T-cell (primary cell): ENCODE measurements around the gene KLB. TPM values are rescaled to one million over a fixed set of nuclear protein-coding genes. Genes with fewer than 3 reads are reported as not detected.
"Not testable (repeated sequence)": the region's sequence is repeated elsewhere in the genome, so short reads cannot be mapped to it uniquely, and the experiment has no call there.

Experiments used
- ATAC-seq, 4 experiments: fragments of 200-7000 bp in 3 of 4; fragments of 150-1000 bp in 1 of 4; cut with Tn5 transposase; replicated peaks in 1 of 4; 1 replicate in 3 of 4; 2 replicates in 1 of 4; pipeline ENCODE4 v1.10.0; 2021; ENCODE audit warnings: moderate library complexity in 3 of 4, mild to moderate bottlenecking in 2 of 4, moderate number of reproducible peaks in 1 of 4
- CTCF ChIA-PET, 2 donors: fragments of 300-600 bp; sonication (Branson Sonifier 250); formaldehyde crosslinking; loops; one replicate each; lab custom pipeline; 2022; ENCODE audit warnings: antibody characterized with exemption in 2 of 2; lab: Charles Lee
- POLR2A ChIA-PET, 2 donors: fragments of 300-600 bp; sonication (Branson Sonifier 250); formaldehyde crosslinking; loops; one replicate each; lab custom pipeline; 2022; ENCODE audit warnings: antibody characterized with exemption in 2 of 2; lab: Charles Lee
- DNase-seq, 35 experiments: peaks; one replicate each; pipeline versions ENCODE4 v3.0.0 to v3.0.0-alpha.2; 2013 to 2023
- H3K27ac ChIP-seq: one replicate; pipeline ENCODE4 v1.5.1; 2013; ENCODE audit warnings: low read length
- H3K27me3 ChIP-seq, 2 experiments: replicated peaks in 1 of 2; 1 replicate in 1 of 2; 2 replicates in 1 of 2; pipeline versions ENCODE4 v1.6.1 to v1.7.0; 2013; ENCODE audit warnings: low read length in 1 of 2, mixed read lengths in 1 of 2; ENCODE audit not compliant: control insufficient read depth in 2 of 2, insufficient read depth in 2 of 2; ENCODE audit errors: extremely low read depth in 1 of 2
- H3K36me3 ChIP-seq, 2 donors: 1 replicate in 1 of 2; 2 replicates in 1 of 2; pipeline versions ENCODE4 v1.6.1 to v1.7.0; 2013; ENCODE audit warnings: low read length in 1 of 2; ENCODE audit not compliant: control insufficient read depth in 2 of 2, insufficient read depth in 1 of 2; ENCODE audit errors: extremely low read depth in 1 of 2
- H3K4me1 ChIP-seq, 2 experiments: 1 replicate in 1 of 2; 2 replicates in 1 of 2; pipeline versions ENCODE4 v1.6.1 to v1.7.0; 2013; ENCODE audit warnings: low read length in 2 of 2, mixed read lengths in 1 of 2; ENCODE audit not compliant: insufficient read depth in 2 of 2, control insufficient read depth in 1 of 2; ENCODE audit errors: extremely low read depth in 1 of 2
- H3K4me3 ChIP-seq, 2 donors: 1 replicate in 1 of 2; 2 replicates in 1 of 2; pipeline versions ENCODE4 v1.5.1 to v1.7.0; 2013; ENCODE audit warnings: mild to moderate bottlenecking in 2 of 2, low read length in 1 of 2, moderate library complexity in 1 of 2; ENCODE audit not compliant: control insufficient read depth in 1 of 2; ENCODE audit errors: extremely low read depth in 1 of 2
- H3K9me3 ChIP-seq: 2 replicates; pipeline ENCODE4 v1.7.0; 2013
- H3K27ac Mint-ChIP-seq, 2 donors: one replicate each; pipeline ENCODE4 v1.8.0; 2020 to 2021; ENCODE audit warnings: mild to moderate bottlenecking in 2 of 2, mixed read lengths in 2 of 2
- H3K27me3 Mint-ChIP-seq, 2 donors: one replicate each; pipeline ENCODE4 v1.8.0; 2021 to 2022; ENCODE audit warnings: mixed read lengths in 2 of 2
- H3K36me3 Mint-ChIP-seq: one replicate; pipeline ENCODE4 v1.8.0; 2021; ENCODE audit warnings: mixed read lengths
- H3K4me1 Mint-ChIP-seq, 3 donors: one replicate each; pipeline ENCODE4 v1.8.0; 2020 to 2022; ENCODE audit warnings: mixed read lengths in 3 of 3, mild to moderate bottlenecking in 1 of 3
- H3K4me3 Mint-ChIP-seq, 3 donors: one replicate each; pipeline ENCODE4 v1.8.0; 2020 to 2022; ENCODE audit warnings: mild to moderate bottlenecking in 3 of 3, mixed read lengths in 3 of 3, moderate library complexity in 3 of 3
- H3K9me3 Mint-ChIP-seq, 3 donors: one replicate each; pipeline ENCODE4 v1.8.0; 2020 to 2022; ENCODE audit warnings: mixed read lengths in 3 of 3
- WGBS: methylation state at CpG from one replicate; pipeline ENCODE4 v1.1.5; 2013; ENCODE audit warnings: missing lambda C conversion rate; ENCODE audit not compliant: insufficient coverage; 5-methylcytosine and 5-hydroxymethylcytosine counted together
- total RNA-seq, 35 experiments: library from RNA in 6 of 35; stranded (reverse) in 6 of 35; fragments of 120-200 nt in 1 of 35; gene quantifications; one replicate each; pipeline versions ENCODE4 v1.2.1 to v1.2.4 and lab custom pipeline; 2013 to 2026

Gene KLB
- total RNA-seq, 5 donors from 2014 or later (not counting 1 experiment from before 2014, with no cell fraction given), result 0.06 TPM; not detected in 4

DNA sequence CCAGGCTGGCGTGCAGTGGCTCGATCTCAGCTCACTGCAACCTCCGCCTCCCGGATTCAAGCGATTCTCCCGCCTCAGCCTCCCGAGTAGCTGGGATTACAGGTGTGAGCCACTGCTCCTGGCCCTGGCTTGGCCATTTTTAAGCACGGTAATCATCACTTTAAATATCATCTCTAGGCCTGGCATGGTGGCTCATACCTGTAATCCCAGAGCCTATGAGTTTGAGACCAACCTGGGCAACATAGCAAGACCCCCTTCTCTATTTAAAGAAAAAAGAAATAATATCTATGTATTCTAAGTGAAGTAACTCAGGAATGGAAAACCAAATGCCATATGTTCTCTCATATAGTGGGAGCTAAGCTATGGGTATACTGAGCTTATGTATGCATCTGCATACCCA, 4.8 kb downstream of the KLB start:
- H3K4me1 Mint-ChIP-seq, ATAC-seq, DNase-seq, H3K4me1 ChIP-seq, H3K36me3 Mint-ChIP-seq, H3K4me3 Mint-ChIP-seq, H3K27me3 Mint-ChIP-seq, H3K27ac Mint-ChIP-seq, H3K4me3 ChIP-seq, H3K27me3 ChIP-seq, H3K27ac ChIP-seq, H3K36me3 ChIP-seq, H3K9me3 ChIP-seq, CTCF ChIA-PET, POLR2A ChIA-PET, H3K9me3 Mint-ChIP-seq: not testable (repeated sequence)
- 96% methylated on average over 7 of the region's 8 CpGs for WGBS

DNA sequence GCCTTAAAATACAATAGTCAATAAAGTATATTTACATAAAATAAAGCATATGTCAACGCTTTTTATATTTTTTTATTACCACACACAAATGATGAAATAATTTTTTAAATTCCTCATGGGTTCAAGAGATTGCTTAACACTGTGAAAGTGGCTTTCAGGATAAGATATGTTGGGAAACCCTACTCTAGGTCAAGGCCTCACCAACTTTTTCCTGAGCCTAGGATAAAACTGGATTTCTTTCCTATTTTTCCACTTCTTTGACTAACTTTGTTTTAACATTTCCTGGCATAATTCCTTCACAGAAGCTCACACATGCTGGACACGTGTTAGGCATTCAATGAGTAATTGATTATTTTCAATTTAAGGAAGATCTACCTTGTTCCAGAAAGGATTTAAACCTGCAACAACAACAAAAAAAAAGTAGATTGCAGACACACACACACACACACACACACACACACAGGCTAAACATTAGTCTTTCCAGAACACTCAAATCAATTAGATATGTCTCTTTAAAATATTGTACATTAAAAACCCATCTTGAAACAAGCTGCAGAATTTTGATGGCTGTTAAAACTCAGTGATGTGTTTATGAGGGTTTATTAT, 9.1 kb downstream of the KLB start:
- Mint-ChIP-seq H3K4me3 (no peak overlapping the region), H3K27me3 (peaks cover 0 to 6% of the 10 kb centered on the region in 2 donors), H3K27ac (no peak overlapping the region), H3K4me1 (no peaks in the 10 kb centered on the region), H3K36me3 (no peaks in the 10 kb centered on the region), H3K9me3 (no peaks in the 10 kb centered on the region)
- Histone ChIP-seq H3K4me3 (no peak overlapping the region), H3K36me3 (no peaks in the 10 kb centered on the region), H3K27me3 (no peaks in the 10 kb centered on the region), H3K9me3 (no peaks in the 10 kb centered on the region), H3K4me1 (no peaks in the 10 kb centered on the region), H3K27ac (no peak overlapping the region)
- no peak for DNase-seq
- no peak for ATAC-seq
- ChIA-PET CTCF (interaction anchor here in 1 of 2 donors (1.0 kb wide), 1 partner anchor 11 kb away, joined by 3 read pairs; no protein-coding TSS in a partner anchor), POLR2A (interaction anchor here in 1 of 2 donors (0.5 to 0.7 kb wide), 3 partner anchors 32 to 540 kb away, joined by 3 to 6 read pairs (median 5); no protein-coding TSS in a partner anchor)
- WGBS, result no CpG with 5 or more reads among the region's 2 CpGs

DNA sequence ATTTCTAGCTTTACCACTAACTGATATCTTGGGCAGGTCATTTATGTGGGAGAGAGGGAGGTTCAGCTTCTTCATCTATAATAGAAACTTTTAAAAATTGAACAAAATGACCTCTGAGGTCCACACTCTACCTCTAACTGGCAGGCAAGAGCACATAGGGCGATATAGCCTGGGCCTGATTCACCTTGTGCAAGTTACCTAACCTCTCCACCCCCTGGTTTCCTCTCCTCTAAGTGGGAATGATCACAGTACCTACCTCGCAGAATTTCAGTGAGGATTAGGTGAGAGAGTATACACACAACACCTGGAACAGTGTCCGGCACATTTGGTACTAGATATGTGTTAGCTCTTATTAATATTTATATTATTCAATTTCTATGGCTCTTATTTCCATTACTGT, 15.5 kb downstream of the KLB start:
- POLR2A ChIA-PET, result no interaction called here
- no CpG with 5 or more reads among the region's 3 CpGs for WGBS
- no peak overlapping the region for H3K4me3 ChIP-seq
- H3K4me1 ChIP-seq, result no peaks in the 10 kb centered on the region
- Mint-ChIP-seq H3K36me3 (no peaks in the 10 kb centered on the region), H3K9me3 (no peaks in the 10 kb centered on the region), H3K27ac (no peak overlapping the region), H3K4me1 (no peaks in the 10 kb centered on the region), H3K4me3 (no peak overlapping the region), H3K27me3 (no peaks in the 10 kb centered on the region)
- no peak overlapping the region for H3K27ac ChIP-seq
- CTCF ChIA-PET, result interaction anchor here in 1 of 2 donors (0.7 kb wide), 1 partner anchor 679 kb away, joined by 3 read pairs; no protein-coding TSS in a partner anchor
- no peaks in the 10 kb centered on the region for H3K36me3 ChIP-seq
- no peaks in the 10 kb centered on the region for H3K9me3 ChIP-seq
- no peaks in the 10 kb centered on the region for H3K27me3 ChIP-seq
- ATAC-seq (no peak), DNase-seq (no peak)

DNA sequence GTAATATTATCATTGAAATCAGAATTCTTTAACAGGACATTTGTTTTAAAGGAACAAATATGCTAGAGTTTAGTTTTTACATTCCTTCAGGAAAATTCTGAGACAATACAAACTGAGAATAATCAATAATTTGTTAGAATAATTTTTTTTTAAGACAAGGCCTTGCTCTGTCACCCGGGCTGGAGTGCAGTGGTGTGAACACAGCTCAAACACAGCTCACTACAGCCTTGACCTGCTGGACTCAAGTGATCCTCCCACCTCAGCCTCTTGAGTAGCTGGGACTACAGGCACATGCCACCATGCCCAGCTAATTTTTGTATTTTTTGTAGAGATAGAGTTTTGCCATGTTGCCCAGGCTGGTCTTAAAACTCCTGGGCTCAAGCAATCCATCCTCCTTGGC, 18.6 kb downstream of the KLB start:
- H3K4me3 ChIP-seq, ATAC-seq, H3K27ac ChIP-seq, H3K4me1 ChIP-seq, H3K27ac Mint-ChIP-seq, H3K4me3 Mint-ChIP-seq, H3K36me3 ChIP-seq, CTCF ChIA-PET, POLR2A ChIA-PET, H3K27me3 ChIP-seq, H3K9me3 Mint-ChIP-seq, H3K27me3 Mint-ChIP-seq, H3K36me3 Mint-ChIP-seq, DNase-seq, H3K9me3 ChIP-seq, H3K4me1 Mint-ChIP-seq: not testable (repeated sequence)
- WGBS, result no CpG with 5 or more reads among the region's 1 CpG

DNA sequence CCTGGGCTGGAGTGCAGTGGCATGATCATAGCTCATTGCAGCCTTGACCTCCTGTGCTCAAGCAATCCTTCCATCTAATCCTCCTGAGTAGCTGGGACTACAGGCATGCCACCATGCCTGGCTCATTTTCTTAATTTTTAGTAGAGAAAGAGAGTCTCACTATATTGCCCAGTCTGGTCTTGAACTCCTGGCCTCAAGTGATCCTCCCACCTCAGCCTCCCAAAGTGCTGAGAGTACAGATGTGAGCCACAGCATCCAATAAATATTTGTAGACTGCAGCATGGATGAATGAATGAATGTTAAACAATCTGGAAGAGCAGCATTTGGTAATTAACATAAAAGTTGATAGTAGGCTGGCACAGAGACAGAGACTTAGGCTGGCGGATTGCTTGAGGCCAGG, 20.0 kb downstream of the KLB start:
- Mint-ChIP-seq H3K27me3 (no peaks in the 10 kb centered on the region), H3K4me1 (no peaks in the 10 kb centered on the region), H3K4me3 (no peak overlapping the region), H3K36me3 (no peaks in the 10 kb centered on the region), H3K9me3 (no peaks in the 10 kb centered on the region), H3K27ac (no peak overlapping the region)
- ChIA-PET POLR2A (no interaction called here), CTCF (interaction anchor here in 1 of 2 donors (1.0 kb wide), 1 partner anchor 11 kb away, joined by 3 read pairs; no protein-coding TSS in a partner anchor)
- Histone ChIP-seq H3K27me3 (no peaks in the 10 kb centered on the region), H3K4me1 (no peaks in the 10 kb centered on the region), H3K9me3 (no peaks in the 10 kb centered on the region), H3K4me3 (no peak overlapping the region), H3K36me3 (no peaks in the 10 kb centered on the region), H3K27ac (no peak overlapping the region)
- no CpG with 5 or more reads among the region's 1 CpG for WGBS
- DNase-seq (no peak), ATAC-seq (no peak)

DNA sequence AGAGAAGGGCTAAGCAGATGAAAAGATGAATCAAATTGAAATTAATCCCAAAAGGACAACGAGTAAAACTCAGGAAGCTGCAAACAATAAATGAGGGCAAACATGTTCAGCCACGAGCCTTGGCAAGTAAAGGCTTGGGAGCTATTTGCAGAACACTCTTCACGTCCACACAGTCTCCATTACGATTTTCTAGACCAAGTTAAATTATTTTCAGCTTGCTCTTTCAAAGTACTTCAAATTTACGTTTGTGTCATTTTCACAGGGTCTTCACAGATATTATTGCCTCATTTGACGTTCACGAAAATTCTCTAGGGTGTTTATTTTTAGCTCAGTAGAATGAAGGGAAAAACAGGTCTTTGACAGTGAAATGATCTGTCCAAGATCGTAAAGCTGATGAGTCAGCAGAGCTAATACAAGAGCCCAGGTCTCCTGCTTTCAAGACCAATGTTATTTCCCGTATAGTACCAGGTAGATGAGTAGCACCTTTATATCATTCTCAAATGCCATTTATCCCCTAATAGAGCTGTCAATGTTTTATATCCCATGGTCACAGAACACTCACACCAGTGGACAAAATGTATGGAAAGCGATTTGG, 20.9 kb downstream of the KLB start:
- ChIA-PET CTCF (no interaction called here), POLR2A (interaction anchor here in 1 of 2 donors (0.6 to 0.7 kb wide), 5 partner anchors 72 to 235 kb away, joined by 4 to 10 read pairs (median 8); no protein-coding TSS in a partner anchor)
- no peaks in the 10 kb centered on the region for H3K9me3 ChIP-seq
- Mint-ChIP-seq H3K4me3 (no peak overlapping the region), H3K36me3 (no peaks in the 10 kb centered on the region), H3K27ac (no peak overlapping the region), H3K9me3 (no peaks in the 10 kb centered on the region), H3K27me3 (no peaks in the 10 kb centered on the region), H3K4me1 (no peaks in the 10 kb centered on the region)
- 77% methylated on average over 3 of the region's 10 CpGs for WGBS
- no peak overlapping the region for H3K4me3 ChIP-seq
- no peaks in the 10 kb centered on the region for H3K4me1 ChIP-seq
- no peak for DNase-seq
- no peak for ATAC-seq
- no peak overlapping the region for H3K27ac ChIP-seq
- H3K27me3 ChIP-seq, result no peaks in the 10 kb centered on the region
- no peaks in the 10 kb centered on the region for H3K36me3 ChIP-seq
